SU-DHL-6 (cell line): ENCODE data around the gene ZNF341.

ENCODE experiments used
- EZH2phosphoT487 ChIP-seq: fragments of 200-600 bp; sonication (generic), shearing (Covaris generic); conservative IDR thresholded peaks from 2 replicates; pipeline ENCODE4 v1.6.1; 2018; ENCODE audit warnings: mild to moderate bottlenecking, antibody characterized with exemption, low read length, moderate library complexity, mixed read lengths
- TF ChIP-seq, protein P1 (sequence below): fragments of 200-600 bp; sonication (generic); IDR thresholded peaks from one replicate; pipeline ENCODE4 v1.5.1; 2017; ENCODE audit warnings: antibody characterized with exemption, mild to moderate bottlenecking, low read length, moderate library complexity; ENCODE audit not compliant: insufficient read depth, poor library complexity, severe bottlenecking

DNA sequence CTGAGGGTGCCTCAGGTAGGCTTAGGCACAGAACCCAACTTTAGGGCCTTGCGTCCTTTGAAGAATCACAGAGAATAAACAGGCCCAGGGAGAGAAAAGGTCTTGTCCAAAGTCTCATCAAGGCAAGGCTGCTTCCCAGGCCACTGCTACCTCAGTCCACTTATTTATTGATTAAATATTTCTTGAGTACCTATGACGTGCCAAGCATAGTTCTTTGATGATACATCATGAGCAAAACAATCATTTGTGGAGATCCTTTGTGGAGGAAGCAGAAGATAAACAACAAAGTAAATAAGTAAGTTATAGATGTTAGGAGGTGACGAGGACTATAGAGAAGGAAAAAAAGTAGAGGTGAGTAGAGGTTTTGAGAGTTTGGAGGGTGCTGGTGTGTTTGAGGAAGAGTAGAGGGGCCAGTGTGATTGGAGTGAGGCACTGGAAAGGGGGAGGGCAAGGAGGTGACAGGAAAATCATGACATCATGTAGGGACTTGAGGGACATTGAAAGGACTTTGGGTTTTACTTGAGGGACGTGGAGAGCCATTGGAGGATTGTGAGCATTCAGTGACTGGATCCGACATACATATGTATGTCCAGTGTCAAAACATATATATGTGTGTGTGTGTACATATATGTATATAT, 65.2 kb downstream of the ZNF341 start:
- no peak for TF ChIP-seq EZH2phosphoT487
- TF ChIP-seq, protein P1, sequence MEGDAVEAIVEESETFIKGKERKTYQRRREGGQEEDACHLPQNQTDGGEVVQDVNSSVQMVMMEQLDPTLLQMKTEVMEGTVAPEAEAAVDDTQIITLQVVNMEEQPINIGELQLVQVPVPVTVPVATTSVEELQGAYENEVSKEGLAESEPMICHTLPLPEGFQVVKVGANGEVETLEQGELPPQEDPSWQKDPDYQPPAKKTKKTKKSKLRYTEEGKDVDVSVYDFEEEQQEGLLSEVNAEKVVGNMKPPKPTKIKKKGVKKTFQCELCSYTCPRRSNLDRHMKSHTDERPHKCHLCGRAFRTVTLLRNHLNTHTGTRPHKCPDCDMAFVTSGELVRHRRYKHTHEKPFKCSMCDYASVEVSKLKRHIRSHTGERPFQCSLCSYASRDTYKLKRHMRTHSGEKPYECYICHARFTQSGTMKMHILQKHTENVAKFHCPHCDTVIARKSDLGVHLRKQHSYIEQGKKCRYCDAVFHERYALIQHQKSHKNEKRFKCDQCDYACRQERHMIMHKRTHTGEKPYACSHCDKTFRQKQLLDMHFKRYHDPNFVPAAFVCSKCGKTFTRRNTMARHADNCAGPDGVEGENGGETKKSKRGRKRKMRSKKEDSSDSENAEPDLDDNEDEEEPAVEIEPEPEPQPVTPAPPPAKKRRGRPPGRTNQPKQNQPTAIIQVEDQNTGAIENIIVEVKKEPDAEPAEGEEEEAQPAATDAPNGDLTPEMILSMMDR, result no peak
